ENCODE measurements around the gene GTSF1L.

GTSF1L gene

DNA sequence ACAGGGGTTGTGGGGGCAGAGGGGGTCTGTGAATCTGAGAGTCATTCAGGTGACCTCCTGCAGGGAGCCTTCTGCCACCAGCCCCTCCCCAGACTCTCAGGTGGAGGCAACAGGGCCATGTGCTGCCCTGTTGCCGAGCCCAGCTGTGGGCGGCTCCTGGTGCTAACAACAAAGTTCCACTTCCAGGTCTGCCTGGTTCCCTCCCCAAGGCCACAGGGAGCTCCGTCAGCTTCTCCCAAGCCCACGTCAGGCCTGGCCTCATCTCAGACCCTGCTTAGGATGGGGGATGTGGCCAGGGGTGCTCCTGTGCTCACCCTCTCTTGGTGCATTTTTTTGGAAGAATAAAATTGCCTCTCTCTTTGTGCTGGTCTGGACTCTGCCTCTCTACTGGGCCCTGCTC is 10.7 kb downstream of the GTSF1L start:
- DNase-seq (ENCODE audit: low spot score) = no peak
- TF ChIP-seq, protein P1, sequence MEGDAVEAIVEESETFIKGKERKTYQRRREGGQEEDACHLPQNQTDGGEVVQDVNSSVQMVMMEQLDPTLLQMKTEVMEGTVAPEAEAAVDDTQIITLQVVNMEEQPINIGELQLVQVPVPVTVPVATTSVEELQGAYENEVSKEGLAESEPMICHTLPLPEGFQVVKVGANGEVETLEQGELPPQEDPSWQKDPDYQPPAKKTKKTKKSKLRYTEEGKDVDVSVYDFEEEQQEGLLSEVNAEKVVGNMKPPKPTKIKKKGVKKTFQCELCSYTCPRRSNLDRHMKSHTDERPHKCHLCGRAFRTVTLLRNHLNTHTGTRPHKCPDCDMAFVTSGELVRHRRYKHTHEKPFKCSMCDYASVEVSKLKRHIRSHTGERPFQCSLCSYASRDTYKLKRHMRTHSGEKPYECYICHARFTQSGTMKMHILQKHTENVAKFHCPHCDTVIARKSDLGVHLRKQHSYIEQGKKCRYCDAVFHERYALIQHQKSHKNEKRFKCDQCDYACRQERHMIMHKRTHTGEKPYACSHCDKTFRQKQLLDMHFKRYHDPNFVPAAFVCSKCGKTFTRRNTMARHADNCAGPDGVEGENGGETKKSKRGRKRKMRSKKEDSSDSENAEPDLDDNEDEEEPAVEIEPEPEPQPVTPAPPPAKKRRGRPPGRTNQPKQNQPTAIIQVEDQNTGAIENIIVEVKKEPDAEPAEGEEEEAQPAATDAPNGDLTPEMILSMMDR (IDR thresholded peaks at IDR 0.05; ENCODE audit: extremely low read depth, missing control alignments) = no peak

DNA sequence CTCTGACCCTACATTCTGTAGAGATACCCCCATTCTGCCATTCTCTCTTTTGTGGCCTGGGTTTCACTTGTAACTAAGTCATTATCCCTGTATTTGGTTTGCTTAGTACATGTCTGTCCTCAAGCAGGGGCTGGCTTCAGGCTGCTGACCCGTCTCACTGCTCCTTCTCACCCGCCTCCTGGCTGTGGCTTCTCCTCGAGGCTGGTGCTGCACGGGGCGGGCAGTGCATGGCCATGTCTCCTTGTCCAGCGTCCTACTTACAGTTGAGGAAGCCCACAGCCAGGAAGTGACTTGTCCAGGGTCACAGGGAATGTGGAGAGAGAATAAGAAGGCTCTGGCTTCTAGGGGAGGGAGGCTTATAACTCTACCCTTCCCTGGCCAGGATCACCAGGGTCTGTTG is 11.3 kb downstream of the GTSF1L start:
- DNase-seq (ENCODE audit: low spot score) = no peak
- TF ChIP-seq, protein P1 (IDR thresholded peaks at IDR 0.05; ENCODE audit: extremely low read depth, missing control alignments) = no peak

GRCh38 chr20:43715044-43715443 is 11.8 kb downstream of the GTSF1L start:
- DNase-seq (ENCODE audit: low spot score) = no peak
- TF ChIP-seq, protein P1 (IDR thresholded peaks at IDR 0.05; ENCODE audit: extremely low read depth, missing control alignments) = no peak

GRCh38 chr20:43711098-43711654 is 15.6 kb downstream of the GTSF1L start:
- DNase-seq (ENCODE audit: low spot score) = no peak
- TF ChIP-seq, protein P1 (IDR thresholded peaks at IDR 0.05; ENCODE audit: extremely low read depth, missing control alignments) = no peak

DNA sequence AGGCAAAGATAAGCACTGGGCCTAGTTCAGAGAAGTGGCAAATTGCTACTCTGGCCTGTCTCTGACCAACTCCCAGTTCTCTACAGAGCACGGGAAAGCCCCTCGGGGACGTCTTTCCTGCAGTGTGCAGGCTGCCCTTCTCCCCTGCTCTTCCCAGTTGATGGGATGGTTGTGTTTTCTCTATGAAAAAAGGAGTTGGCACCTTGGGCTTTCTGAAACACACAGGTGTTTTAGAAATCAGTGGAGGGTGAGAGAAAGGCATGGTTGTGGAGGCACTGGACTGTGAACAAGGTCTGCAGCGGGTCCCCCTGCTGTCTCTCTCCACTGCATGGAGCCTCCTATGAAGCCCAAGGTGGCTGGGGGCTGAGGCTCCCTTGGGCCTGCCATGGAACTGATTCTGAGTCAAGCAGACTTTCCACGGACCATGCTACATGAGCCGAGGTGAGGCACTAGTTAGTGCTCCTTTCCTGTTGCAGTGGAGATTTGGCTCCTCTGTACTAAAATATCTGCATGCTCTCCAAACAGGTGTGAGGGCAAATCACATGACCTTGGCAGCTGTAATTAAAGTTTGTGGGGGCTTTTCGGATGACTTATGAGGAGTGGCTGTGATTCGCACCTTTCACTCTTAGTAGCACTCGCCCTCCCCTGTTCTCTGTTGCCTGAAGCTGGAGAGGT is 16.3 kb downstream of the GTSF1L start:
- DNase-seq (ENCODE audit: low spot score) = peak; percentile 57
- TF ChIP-seq, protein P1 (IDR thresholded peaks at IDR 0.05; ENCODE audit: extremely low read depth, missing control alignments) = no peak

- DNase-seq (ENCODE audit: low spot score) = no peak
- TF ChIP-seq, protein P1 (IDR thresholded peaks at IDR 0.05; ENCODE audit: extremely low read depth, missing control alignments) = no peak
These were observed 24.3 kb downstream of the GTSF1L start for GRCh38 chr20:43702502-43702901.

DNA sequence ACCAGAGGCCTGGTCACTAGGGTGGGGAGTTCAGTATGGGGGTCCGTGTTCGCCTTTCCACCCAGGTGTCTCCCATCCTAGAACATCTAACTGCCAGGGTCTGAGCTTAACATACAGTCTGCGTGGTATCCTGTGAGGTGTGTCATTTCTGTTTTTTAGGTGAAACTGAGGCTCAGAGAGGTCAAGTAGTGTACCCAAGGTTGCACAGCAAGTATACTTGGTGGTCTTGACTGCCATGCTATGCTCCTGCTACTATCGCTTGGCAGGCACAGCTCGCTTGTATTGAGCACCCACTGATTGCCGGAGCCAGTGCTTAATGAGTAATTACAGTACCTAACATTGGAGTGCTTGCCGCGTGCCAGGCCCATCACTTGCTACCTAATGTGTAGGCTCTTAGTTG is 26.2 kb downstream of the GTSF1L start:
- DNase-seq (ENCODE audit: low spot score) = no peak
- TF ChIP-seq, protein P1 (IDR thresholded peaks at IDR 0.05; ENCODE audit: extremely low read depth, missing control alignments) = no peak

Measured in GM20000 (cell line).